HL-60 (cell line): Measurements from ENCODE around the gene TOMM40L.

Source experiments
- DNase-seq, 2 experiments: peaks; one replicate each; pipeline ENCODE4 v3.0.0-alpha.2; 2010 to 2020; ENCODE audit warnings: low read depth in 1 of 2, low spot score in 1 of 2
- H3K27ac ChIP-seq: fragments of 250-450 bp; sonication (Bioruptor Pico); replicated peaks from 2 replicates; pipeline ENCODE4 v1.5.1; 2020; ENCODE audit warnings: mild to moderate bottlenecking, moderate library complexity
- H3K27me3 ChIP-seq: fragments of 250-450 bp; sonication (Bioruptor Pico); 2 replicates; pipeline ENCODE4 v1.5.1; 2021; ENCODE audit warnings: mild to moderate bottlenecking, moderate library complexity; ENCODE audit not compliant: insufficient read depth, poor library complexity, severe bottlenecking
- H3K4me3 ChIP-seq: replicated peaks from 2 replicates; pipeline ENCODE4 v1.5.1; 2011; ENCODE audit warnings: mild to moderate bottlenecking, control low read depth, low read length; ENCODE audit not compliant: insufficient read depth
- CTCF ChIP-seq: IDR thresholded peaks from one replicate; pipeline ENCODE4 v1.5.1; 2011; ENCODE audit warnings: low read length, control low read depth, inconsistent platforms; ENCODE audit not compliant: insufficient read depth
- GABPA ChIP-seq: IDR thresholded peaks from 2 replicates; pipeline ENCODE4 v1.6.1; 2012; ENCODE audit warnings: low read depth
- POLR2AphosphoS5 ChIP-seq: IDR thresholded peaks from 2 replicates; pipeline ENCODE4 v1.6.1; 2012; ENCODE audit warnings: low read depth
- REST ChIP-seq: IDR thresholded peaks from 2 replicates; pipeline ENCODE4 v1.6.1; 2012; ENCODE audit warnings: low read depth; ENCODE audit not compliant: insufficient replicate concordance
- SPI1 ChIP-seq: IDR thresholded peaks from 2 replicates; pipeline ENCODE4 v1.6.1; 2012; ENCODE audit warnings: low read depth, mild to moderate bottlenecking, borderline replicate concordance

TOMM40L gene

GRCh38 chr1:161195171-161195570 lies 30.7 kb upstream of the TOMM40L start:
- TF ChIP-seq GABPA = no peak
- no peak for TF ChIP-seq CTCF
- no peak for TF ChIP-seq POLR2AphosphoS5
- TF ChIP-seq SPI1 = peak; percentile 31; the same call in 1 of the 2 replicates
- TF ChIP-seq REST = no peak
- DNase-seq = peak in 1 of 2 experiments; percentile 75
- H3K27ac ChIP-seq = no peak overlapping the region
- no peak overlapping the region for H3K4me3 ChIP-seq
- no peaks in the 10 kb centered on the region for H3K27me3 ChIP-seq

GRCh38 chr1:161196111-161196510 lies 29.7 kb upstream of the TOMM40L start:
- Histone ChIP-seq H3K4me3 (no peak overlapping the region), H3K27ac (no peak overlapping the region)

More at GRCh38 chr1:161196111-161196510, 29.7 kb upstream of the TOMM40L start:
- H3K27me3 ChIP-seq = no peaks in the 10 kb centered on the region
- DNase-seq = no peak
- TF ChIP-seq CTCF = no peak
- no peak for TF ChIP-seq POLR2AphosphoS5
- no peak for TF ChIP-seq SPI1
- TF ChIP-seq REST = no peak
- no peak for TF ChIP-seq GABPA
